GM21529 (cell line): Measurements from ENCODE around the gene IQCF6.
"Not testable (repeated sequence)": the region's sequence is repeated elsewhere in the genome, so short reads cannot be mapped to it uniquely, and the experiment has no call there.

ENCODE experiments used
- ATAC-seq: cut with Tn5 transposase; IDR thresholded peaks from one replicate; pipeline ENCODE4 v1.9.1; 2021; ENCODE audit not compliant: unreplicated experiment

IQCF6 gene

GRCh38 chr3:51773529-51774056, 5.4 kb downstream of the IQCF6 start:
- no peak for ATAC-seq

GRCh38 chr3:51759203-51759602, 19.8 kb downstream of the IQCF6 start:
- ATAC-seq = no peak

GRCh38 chr3:51753763-51754750, 25.0 kb downstream of the IQCF6 start:
- not testable (repeated sequence) for ATAC-seq

GRCh38 chr3:51751287-51751686, 27.8 kb downstream of the IQCF6 start:
- no peak for ATAC-seq

GRCh38 chr3:51750878-51751277, 28.2 kb downstream of the IQCF6 start:
- ATAC-seq = no peak

GRCh38 chr3:51748327-51748726, 30.7 kb downstream of the IQCF6 start:
- ATAC-seq = no peak

GRCh38 chr3:51747840-51748239, 31.2 kb downstream of the IQCF6 start:
- no peak for ATAC-seq

- ATAC-seq = not testable (repeated sequence)
Observed at GRCh38 chr3:51742978-51743377, 36.1 kb downstream of the IQCF6 start.

- ATAC-seq = not testable (repeated sequence)
Observed at GRCh38 chr3:51742320-51742719, 36.7 kb downstream of the IQCF6 start.

GRCh38 chr3:51739110-51739509, 39.9 kb downstream of the IQCF6 start:
- no peak for ATAC-seq

- ATAC-seq = no peak
Observed at GRCh38 chr3:51735950-51736349, 43.1 kb downstream of the IQCF6 start.

- ATAC-seq = no peak
Observed at GRCh38 chr3:51735039-51735438, 44.0 kb downstream of the IQCF6 start.

- no peak for ATAC-seq
Observed at GRCh38 chr3:51734572-51734907, 44.5 kb downstream of the IQCF6 start.

- no peak for ATAC-seq
Observed at GRCh38 chr3:51733859-51734571, 45.0 kb downstream of the IQCF6 start.

- ATAC-seq = no peak
Observed at GRCh38 chr3:51729042-51729633, 49.9 kb downstream of the IQCF6 start.
